HFFc6 (cell line): ENCODE data around the gene UGT1A7. TPM values are rescaled to one million over a fixed set of nuclear protein-coding genes. Genes with fewer than 3 reads are reported as not detected.

Experiments used
- DNase-seq: peaks from one replicate; pipeline ENCODE4 v3.0.0-alpha.2; 2018
- H3K27ac Mint-ChIP-seq: 2 replicates; pipeline ENCODE4 v1.8.0; 2020; ENCODE audit warnings: mild to moderate bottlenecking, mixed read lengths
- H3K27me3 Mint-ChIP-seq: 2 replicates; pipeline ENCODE4 v1.8.0; 2021; ENCODE audit warnings: mild to moderate bottlenecking, moderate library complexity, mixed read lengths; ENCODE audit not compliant: insufficient read depth
- H3K36me3 Mint-ChIP-seq: 2 replicates; pipeline ENCODE4 v1.8.0; 2021; ENCODE audit warnings: low read depth, mixed read lengths
- H3K4me1 Mint-ChIP-seq: 2 replicates; pipeline ENCODE4 v1.8.0; 2020; ENCODE audit warnings: low read depth, mixed read lengths
- H3K4me3 Mint-ChIP-seq: 2 replicates; pipeline ENCODE4 v1.8.0; 2020; ENCODE audit warnings: mild to moderate bottlenecking, moderate library complexity, mixed read lengths
- H3K9me3 Mint-ChIP-seq: 2 replicates; pipeline ENCODE4 v1.8.0; 2020; ENCODE audit warnings: mild to moderate bottlenecking, mixed read lengths
- total RNA-seq, 6 experiments: library from RNA; stranded (reverse); fragmentation: NEBNext Ultra II Directional; extraction: Animal tissue kit (Norgen Biotek cat#: 25700); gene quantifications; 2 replicates in 1 of 6; 3 replicates in 5 of 6; pipeline ENCODE4 v1.2.3, GENCODE V29; 2021
- TF ChIP-seq, protein P1 (sequence below): fragments of 200-600 bp; sonication (generic); IDR thresholded peaks from 2 replicates; pipeline ENCODE4 v1.5.0; 2021; ENCODE audit warnings: antibody characterized with exemption, mild to moderate bottlenecking

UGT1A7 gene
- total RNA-seq, 6 experiments from 2014 or later: not detected

DNA sequence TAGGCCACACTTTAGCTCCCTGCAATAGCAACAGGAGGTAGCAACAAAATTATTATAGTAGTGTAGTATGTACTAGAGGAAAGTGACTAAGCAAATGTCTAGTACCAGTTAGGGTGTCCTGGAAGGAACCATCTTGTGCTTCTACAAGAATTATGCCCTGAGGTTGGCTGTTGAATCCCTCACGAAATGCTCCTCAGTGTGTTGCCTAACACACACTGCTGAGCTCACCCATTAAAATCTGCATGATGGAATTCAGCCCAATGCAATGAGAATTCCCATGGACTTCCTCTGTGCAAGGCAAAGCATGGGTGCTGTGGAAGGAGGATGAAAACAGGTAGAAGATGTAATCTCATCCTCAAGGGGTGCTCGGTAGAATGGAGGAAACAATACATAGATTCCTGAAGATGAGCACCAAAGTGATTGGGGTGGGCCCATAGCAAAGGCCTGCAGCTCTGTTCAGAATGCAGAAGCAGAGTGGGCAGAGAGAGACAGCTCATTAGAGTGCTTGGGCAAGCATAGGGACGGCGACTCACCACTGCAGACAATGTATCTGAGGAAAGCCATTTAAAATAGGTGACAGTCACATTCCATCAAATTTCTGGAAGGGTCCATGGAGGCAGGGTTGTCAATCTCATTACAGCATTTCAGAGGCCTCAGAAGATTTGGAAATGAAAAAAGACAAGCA, 1.2 kb upstream of the UGT1A7 start:
- Mint-ChIP-seq H3K36me3 (no peaks in the 10 kb centered on the region), H3K4me3 (no peak overlapping the region), H3K9me3 (peaks cover 10% of the 10 kb centered on the region; the same call in 1 of the 2 replicates), H3K27ac (no peak overlapping the region), H3K4me1 (no peaks in the 10 kb centered on the region), H3K27me3 (peaks cover 2% of the 10 kb centered on the region; the same call in 1 of the 2 replicates)
- DNase-seq: no peak
- TF ChIP-seq, protein P1, sequence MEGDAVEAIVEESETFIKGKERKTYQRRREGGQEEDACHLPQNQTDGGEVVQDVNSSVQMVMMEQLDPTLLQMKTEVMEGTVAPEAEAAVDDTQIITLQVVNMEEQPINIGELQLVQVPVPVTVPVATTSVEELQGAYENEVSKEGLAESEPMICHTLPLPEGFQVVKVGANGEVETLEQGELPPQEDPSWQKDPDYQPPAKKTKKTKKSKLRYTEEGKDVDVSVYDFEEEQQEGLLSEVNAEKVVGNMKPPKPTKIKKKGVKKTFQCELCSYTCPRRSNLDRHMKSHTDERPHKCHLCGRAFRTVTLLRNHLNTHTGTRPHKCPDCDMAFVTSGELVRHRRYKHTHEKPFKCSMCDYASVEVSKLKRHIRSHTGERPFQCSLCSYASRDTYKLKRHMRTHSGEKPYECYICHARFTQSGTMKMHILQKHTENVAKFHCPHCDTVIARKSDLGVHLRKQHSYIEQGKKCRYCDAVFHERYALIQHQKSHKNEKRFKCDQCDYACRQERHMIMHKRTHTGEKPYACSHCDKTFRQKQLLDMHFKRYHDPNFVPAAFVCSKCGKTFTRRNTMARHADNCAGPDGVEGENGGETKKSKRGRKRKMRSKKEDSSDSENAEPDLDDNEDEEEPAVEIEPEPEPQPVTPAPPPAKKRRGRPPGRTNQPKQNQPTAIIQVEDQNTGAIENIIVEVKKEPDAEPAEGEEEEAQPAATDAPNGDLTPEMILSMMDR: no peak

DNA sequence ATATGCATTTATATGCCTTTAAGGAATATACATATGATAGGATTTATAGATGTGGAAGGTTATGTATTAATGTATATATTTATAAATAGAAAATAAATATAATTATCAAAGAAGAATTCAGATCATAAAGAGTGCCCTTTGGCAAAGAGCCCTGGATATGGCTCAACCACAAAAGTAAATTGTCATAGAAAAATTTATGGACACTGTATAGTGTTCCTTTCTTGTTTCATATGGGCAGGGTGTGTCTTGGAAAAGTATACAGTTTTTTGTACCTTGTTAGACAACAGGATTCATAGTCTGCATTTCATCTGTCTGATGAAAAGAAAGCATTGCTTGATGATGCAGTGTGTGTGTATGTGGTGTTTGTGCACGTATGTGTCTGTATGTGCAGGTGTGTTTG, 2.9 kb downstream of the UGT1A7 start:
- H3K4me3 Mint-ChIP-seq: no peak overlapping the region
- H3K9me3 Mint-ChIP-seq: peaks cover 18% of the 10 kb centered on the region
- DNase-seq: no peak
- TF ChIP-seq, protein P1: no peak
- H3K4me1 Mint-ChIP-seq: no peaks in the 10 kb centered on the region
- H3K27me3 Mint-ChIP-seq: peaks cover 5% of the 10 kb centered on the region; the same call in 1 of the 2 replicates
- H3K27ac Mint-ChIP-seq: no peak overlapping the region
- no peaks in the 10 kb centered on the region for H3K36me3 Mint-ChIP-seq

DNA sequence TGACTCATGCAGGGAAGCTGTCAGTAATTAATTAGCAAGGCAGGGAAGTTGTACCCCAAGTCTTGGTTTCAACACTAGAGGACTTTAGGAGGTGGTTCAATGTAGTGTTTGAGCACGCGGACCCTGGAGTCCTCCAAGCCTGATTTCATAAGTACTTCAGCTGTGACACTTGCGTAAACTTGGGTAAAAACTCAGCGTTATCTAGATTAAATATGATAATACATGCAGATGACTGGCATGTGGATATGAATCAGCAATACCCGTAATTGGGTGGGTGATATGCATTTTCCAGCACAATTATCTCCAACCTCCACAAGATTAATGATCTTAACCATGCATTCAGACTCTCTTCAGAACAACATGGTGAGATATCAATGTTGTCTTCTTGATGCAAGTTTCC, 5.2 kb downstream of the UGT1A7 start:
- no peak for DNase-seq
- Mint-ChIP-seq H3K27ac (no peak overlapping the region), H3K9me3 (peaks cover 8% of the 10 kb centered on the region), H3K4me1 (peaks cover 4% of the 10 kb centered on the region; the same call in 1 of the 2 replicates), H3K4me3 (no peak overlapping the region), H3K36me3 (no peaks in the 10 kb centered on the region), H3K27me3 (peaks cover 7% of the 10 kb centered on the region; the same call in 1 of the 2 replicates)
- TF ChIP-seq, protein P1: no peak

DNA sequence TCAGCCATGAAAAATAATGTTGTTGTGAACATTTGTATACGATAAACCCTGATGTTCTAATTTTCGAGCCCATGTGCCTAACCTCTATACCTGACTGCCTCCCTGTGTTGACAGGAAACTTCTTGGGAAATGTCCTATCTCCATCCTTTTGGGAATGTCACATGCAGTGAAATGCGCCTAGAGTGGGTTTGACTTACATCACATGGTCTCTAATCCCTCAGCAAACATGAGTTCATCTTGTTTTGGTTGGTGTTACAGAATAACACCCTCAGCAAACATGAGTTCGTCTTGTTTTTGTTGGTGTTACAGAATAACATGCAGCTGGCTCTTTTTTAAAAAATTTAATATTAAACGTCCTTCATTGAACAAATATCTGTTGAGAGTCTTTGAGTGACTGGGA, 6.6 kb downstream of the UGT1A7 start:
- TF ChIP-seq, protein P1: no peak
- Mint-ChIP-seq H3K4me3 (no peak overlapping the region), H3K27me3 (peaks cover 9% of the 10 kb centered on the region; the same call in 1 of the 2 replicates), H3K4me1 (peaks cover 4% of the 10 kb centered on the region; the same call in 1 of the 2 replicates), H3K36me3 (no peaks in the 10 kb centered on the region), H3K27ac (no peak overlapping the region), H3K9me3 (peaks cover 8% of the 10 kb centered on the region)
- DNase-seq: no peak

DNA sequence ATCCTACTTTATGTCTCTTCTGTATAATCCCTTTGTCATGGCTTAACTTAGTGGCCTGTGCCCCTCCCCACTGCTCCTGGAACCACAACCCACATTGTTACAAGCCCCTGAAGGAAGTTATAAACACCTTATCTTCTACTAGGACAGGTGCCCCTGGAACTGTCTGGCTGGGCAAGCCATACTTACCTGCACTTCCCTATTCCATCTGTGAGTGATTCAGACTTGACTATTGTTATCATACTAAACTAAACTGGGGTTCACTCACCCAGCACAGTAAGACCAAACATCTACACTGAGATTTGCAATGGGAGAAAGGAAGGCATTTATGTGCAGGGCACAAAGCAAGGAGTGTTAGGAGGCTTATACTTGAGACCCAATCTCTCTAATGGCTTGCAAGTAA, 7.3 kb downstream of the UGT1A7 start:
- peaks cover 4% of the 10 kb centered on the region; the same call in 1 of the 2 replicates for H3K4me1 Mint-ChIP-seq
- no peak overlapping the region for H3K4me3 Mint-ChIP-seq
- no peaks in the 10 kb centered on the region for H3K36me3 Mint-ChIP-seq
- peaks cover 9% of the 10 kb centered on the region; the same call in 1 of the 2 replicates for H3K27me3 Mint-ChIP-seq
- TF ChIP-seq, protein P1: no peak
- no peak for DNase-seq
- no peak overlapping the region for H3K27ac Mint-ChIP-seq
- H3K9me3 Mint-ChIP-seq: peaks cover 8% of the 10 kb centered on the region
